ENCODE results near the gene OR4F6.

OR4F6 gene

DNA sequence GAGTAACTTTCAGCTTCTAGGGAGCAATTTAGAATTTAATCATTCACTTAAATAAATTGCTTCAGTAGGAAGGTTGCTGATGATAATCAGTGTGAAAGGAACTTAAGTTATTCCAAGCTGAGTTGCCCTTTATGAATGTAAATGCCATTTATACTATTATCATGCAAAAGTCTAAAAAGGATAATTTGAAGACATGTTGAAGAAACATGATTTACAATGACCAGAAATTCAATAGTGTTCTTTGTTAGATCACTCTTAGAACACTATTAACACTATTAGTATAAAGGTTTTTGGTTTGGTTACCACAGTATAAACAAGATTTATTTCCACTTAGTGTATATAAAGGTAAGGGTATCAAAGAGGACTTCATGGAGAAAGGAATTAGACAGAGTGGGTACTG, 1.6 kb downstream of the OR4F6 start:
- no peak for DNase-seq (ENCODE audit: low read depth)

DNA sequence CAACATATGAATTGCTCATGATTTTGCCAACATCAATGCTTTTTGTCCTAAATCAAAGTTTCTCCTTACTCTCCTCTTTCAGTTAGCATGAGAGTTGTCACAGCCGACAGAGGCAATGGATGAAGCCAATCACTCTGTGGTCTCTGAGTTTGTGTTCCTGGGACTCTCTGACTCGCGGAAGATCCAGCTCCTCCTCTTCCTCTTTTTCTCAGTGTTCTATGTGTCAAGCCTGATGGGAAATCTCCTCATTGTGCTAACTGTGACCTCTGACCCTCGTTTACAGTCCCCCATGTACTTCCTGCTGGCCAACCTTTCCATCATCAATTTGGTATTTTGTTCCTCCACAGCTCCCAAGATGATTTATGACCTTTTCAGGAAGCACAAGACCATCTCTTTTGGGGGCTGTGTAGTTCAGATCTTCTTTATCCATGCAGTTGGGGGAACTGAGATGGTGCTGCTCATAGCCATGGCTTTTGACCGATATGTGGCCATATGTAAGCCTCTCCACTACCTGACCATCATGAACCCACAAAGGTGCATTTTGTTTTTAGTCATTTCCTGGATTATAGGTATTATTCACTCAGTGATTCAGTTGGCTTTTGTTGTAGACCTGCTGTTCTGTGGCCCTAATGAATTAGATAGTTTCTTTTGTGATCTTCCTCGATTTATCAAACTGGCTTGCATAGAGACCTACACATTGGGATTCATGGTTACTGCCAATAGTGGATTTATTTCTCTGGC, 2.5 kb downstream of the OR4F6 start:
- no peak for DNase-seq (ENCODE audit: low read depth)

DNA sequence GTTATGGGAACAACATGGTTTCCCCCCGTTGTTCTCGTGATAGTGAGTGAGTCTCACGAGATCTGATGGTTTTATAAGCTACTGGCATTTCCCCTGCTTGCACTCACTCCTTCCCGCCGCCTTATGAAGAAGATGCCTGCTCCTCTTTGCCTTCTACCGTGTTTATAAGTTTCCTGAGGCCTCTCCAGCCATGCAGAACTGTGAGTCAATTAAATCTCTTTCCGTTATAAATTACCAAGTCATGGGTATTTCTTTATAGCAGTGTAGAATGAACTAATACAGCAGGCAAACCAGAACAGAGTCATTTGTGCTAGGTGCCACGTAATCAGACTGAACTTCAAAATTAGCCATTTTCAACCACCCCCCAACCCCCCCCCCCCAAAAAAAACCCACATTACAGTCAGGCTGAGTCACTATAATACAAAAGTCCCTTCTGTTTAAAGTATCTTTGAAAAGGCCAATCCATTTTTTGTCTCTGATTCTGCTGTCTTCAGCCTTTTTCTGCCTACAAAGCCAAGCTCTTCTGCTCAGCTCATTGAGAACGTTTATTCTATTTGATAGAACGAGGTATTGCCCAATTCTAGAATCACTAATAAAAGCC, 4.1 kb downstream of the OR4F6 start:
- DNase-seq (ENCODE audit: low read depth): peak; percentile 83

DNA sequence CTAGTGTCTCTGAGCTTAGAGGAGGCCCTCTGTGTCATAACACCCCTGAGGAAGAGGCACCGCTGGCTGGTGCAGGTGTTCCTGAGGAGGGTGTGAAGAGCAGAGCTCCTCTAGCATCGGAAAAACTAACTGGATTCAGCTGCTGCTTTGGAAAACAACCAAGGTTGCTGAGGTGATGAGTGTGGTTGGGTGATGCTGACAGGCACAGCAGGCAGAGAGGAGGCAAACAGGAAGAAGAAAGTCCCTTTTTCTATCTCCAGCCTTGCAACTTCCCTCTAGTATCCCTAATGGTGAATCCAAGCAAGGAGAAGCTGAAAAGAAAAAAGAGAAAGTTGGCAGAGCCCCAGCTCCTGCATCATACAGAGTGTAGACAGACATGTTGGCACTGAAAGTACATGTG, 4.9 kb downstream of the OR4F6 start:
- peak; percentile 61 for DNase-seq (ENCODE audit: low read depth)

DNA sequence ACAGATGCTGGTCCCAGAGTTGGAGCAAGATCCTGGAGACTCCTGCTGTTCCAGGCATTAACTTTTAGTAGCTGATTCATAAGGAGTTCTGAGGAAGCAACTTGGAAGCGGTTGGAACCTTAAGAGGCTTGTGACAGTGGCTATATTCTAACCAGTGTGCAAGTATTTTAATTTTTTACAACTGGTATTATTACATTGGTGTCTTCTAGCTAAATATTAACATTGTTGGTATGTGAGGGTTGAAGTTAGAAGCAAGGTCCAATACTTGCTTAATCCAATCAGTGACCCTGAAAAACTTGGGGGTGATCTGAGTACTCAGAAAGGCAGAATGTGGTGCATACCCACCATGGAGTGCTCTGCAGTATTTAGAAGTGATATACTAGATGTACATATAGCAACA, 7.1 kb downstream of the OR4F6 start:
- DNase-seq (ENCODE audit: low read depth): no peak

DNA sequence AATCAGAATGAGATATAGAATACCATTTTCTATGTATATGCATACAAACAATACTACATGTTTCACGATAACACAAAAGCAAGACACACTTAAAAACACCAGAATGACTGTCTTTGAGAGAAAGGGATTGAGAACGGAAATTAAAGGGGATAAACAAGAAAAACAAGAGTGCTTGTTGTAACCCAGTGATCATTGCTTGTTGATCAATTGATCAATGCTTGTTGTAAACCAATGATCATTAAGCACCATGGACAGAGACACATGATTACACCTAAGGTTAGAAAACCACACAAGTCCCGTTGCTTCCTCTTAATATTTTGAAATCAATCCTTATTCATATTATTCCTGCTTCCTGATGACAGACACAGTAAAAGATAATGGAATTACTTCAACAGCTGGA, 7.6 kb downstream of the OR4F6 start:
- DNase-seq (ENCODE audit: low read depth): no peak

DNA sequence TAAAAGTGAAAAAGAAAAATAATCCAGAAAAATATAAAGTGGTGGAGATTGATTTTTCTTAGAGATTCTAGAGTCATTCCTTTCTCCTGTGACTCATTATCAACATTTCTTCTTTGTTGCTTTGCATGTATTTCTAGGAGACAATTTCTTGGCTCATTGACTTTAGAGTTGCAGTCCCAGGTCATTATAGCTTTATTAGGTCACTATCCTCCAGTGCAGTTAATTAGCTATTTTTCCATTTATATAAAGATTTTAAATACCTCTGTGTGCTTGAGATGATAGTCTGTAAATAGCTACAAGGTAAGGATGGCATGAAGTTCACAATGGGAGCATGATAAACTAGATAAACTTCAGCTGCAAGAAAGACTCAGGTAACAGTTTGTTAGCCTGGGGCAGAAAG, 8.6 kb downstream of the OR4F6 start, which contains the start of gene OR4F15:
Gene OR4F15, plus strand, starts transcription at position 301 of the 400 bp plus-strand sequence. CDS start 5,985 bp downstream, outside the sequence.
- DNase-seq (ENCODE audit: low read depth): no peak

DNA sequence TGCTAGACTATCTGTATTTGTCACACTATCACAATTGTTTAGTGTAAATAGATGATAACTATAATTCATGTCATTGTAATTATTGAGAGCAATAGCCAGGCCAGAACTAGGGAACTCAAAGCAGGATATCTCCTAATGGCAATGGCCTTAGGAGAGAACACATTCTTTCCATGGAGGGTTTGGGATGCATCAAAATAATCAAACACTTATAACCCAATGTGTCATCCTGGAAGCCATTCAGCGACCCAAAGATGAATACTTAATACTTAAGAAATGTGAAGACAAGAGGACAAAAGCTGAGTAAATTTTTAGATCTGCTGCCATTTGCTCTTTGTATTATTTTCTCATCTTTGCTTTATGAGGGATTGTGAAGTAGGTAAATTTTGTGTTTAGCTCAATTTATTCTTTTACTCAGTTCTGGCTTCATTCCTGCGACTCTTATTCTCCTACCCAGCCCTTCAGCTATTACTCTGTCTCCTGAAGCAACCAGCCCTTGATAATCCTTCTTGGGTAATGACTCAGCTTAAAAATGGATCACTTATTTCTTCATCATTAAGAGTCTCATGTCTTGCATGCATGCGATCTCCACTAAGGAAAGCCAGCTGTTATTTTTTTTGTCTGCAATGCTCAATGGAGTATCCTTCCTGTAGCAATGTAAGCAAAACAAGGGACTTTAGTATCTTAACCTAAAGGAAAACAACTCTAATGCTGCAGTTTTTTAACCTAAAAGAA, 10.7 kb downstream of the OR4F6 start:
- peak; percentile 53 for DNase-seq (ENCODE audit: low read depth)

DNA sequence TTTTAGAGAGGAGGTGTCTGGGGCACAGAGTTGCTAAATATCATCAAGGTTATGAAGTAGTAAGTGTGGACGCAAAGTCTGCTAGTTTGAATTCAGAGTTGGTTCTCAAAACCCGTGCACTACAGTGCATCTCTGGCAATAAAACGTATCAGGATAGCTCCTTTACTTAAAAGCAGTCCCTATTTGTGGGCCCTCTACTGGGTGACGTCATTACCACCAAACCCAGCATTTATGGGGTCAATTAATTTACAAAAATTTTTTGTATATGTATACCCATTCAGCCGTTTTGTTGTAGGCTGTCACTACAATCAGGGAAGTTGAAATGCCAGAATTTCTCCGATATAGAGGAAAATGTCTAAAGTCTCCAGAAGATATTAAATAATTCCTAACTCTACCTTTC, 17.5 kb downstream of the OR4F6 start:
- DNase-seq (ENCODE audit: low read depth): no peak

DNA sequence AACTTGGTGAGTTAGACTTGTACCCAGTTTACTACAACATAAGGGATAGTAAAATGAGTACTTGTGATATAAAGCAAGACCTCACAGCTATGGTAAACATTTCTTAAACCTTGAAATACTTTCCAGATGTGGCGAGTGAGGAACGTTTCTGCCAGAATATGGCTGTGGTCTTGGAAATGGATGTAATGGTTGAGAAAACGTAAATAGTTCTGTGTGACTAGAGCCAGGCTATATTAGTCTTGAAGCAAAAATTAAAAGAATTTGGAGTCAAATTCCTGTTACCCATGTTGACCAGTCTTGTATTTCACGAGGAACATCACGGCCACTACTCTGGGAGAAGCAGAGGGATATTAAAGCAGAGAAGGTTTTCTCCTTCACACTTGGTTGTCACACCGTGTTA, 23.9 kb downstream of the OR4F6 start:
- peak; percentile 85 for DNase-seq (ENCODE audit: low read depth)

DNA sequence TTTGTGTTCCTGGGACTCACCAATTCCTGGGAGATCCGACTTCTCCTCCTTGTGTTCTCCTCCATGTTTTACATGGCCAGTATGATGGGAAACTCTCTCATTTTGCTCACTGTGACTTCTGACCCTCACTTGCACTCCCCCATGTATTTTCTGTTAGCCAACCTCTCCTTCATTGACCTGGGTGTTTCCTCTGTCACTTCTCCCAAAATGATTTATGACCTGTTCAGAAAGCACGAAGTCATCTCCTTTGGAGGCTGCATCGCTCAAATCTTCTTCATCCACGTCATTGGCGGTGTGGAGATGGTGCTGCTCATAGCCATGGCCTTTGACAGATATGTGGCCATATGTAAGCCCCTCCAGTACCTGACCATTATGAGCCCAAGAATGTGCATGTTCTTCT, 25.5 kb downstream of the OR4F6 start:
- no peak for DNase-seq (ENCODE audit: low read depth)

DNA sequence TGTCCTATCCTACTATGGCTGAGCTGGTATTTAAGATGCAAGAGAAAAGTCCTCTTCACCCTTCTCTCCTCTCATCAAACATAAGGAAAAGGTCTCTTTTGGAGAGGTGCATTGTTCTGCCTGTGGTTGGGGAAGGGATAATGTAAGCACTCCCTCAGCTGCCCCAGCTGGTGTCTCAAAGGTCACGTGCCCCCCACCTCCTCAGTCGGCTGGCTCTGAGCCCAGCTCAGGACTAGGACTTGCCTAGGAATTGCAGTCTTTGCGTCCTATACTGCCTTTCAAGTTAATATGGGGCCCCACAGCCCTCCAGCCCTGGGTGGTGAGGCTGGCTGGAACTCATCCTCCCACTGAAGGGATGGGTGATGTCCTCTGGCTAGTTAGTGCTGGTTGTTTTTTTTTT, 38.3 kb downstream of the OR4F6 start:
- no peak for DNase-seq (ENCODE audit: low read depth)

DNA sequence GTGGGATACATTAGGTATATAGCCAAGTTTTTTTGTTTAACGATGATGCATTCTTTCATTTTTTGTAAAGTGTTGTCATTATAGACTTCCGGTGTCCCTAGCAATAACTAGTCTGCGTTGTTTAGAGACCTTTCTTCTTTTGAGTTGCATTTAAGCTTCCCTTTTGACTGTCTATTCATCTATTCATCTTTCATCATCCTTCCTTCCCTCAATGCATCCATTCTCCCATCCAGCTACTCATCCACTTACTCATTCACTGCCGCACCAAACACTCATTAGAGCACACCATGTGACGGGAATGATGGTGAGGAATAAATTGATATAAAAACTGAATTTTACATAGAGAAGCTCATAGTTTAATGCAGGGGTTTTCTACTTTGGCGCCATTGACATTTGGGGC, 41.6 kb downstream of the OR4F6 start:
- no peak for DNase-seq (ENCODE audit: low read depth)

DNA sequence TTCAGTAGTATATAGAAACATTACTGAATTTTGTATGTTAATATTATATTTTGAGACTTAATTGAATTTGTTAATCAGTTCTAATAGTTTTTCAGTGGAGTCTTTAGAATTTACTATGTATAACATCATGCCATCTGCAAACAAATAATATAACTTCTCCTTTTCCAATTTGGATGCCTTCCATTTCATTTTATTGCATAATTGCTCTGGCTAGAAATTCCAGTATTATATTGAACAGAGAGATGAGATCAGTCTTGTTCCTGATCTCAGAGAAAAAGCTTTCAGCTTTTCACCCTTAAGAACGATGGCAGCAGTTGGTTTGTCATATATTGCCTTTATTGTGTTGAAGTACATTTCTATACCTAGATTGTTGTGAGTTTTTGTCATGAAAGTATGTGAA, 49.0 kb downstream of the OR4F6 start:
- DNase-seq (ENCODE audit: low read depth): no peak

Data from EH (cell line).